ENCODE data around the gene SLC6A16.

Gene SLC6A16

GRCh38 chr19:49264258-49264657 lies 60.7 kb downstream of the SLC6A16 start:
- no peak for DNase-seq

GRCh38 chr19:49261602-49262001 lies 63.4 kb downstream of the SLC6A16 start:
- no peak for DNase-seq

GRCh38 chr19:49256691-49257090 lies 68.3 kb downstream of the SLC6A16 start:
- no peak for DNase-seq

GRCh38 chr19:49255674-49256073 lies 69.3 kb downstream of the SLC6A16 start:
- DNase-seq: no peak

- DNase-seq: no peak
Observed at GRCh38 chr19:49249933-49250332, 75.1 kb downstream of the SLC6A16 start.

- no peak for DNase-seq
Observed at GRCh38 chr19:49247676-49248075, 77.3 kb downstream of the SLC6A16 start.

GRCh38 chr19:49244256-49244655 lies 80.7 kb downstream of the SLC6A16 start:
- no peak for DNase-seq

GRCh38 chr19:49243726-49244125 lies 81.3 kb downstream of the SLC6A16 start:
- no peak for DNase-seq

GRCh38 chr19:49243129-49243528 lies 81.9 kb downstream of the SLC6A16 start:
- DNase-seq: no peak

- DNase-seq: no peak
Observed at GRCh38 chr19:49241769-49242168, 83.2 kb downstream of the SLC6A16 start.
